ENCODE measurements around the gene SEPTIN12.

Gene SEPTIN12

GRCh38 chr16:4814046-4814445 is 25.9 kb upstream of the SEPTIN12 start:
- no peak overlapping the region for H2AFZ ChIP-seq (ENCODE audit: low read depth, low read length)
- TF ChIP-seq EZH2 (IDR thresholded peaks at IDR 0.05; ENCODE audit: borderline replicate concordance, low read depth, low read length, severe bottlenecking) (no peak), CTCF (IDR thresholded peaks at IDR 0.05; ENCODE audit: borderline replicate concordance, extremely low read depth, low read length, poor library complexity, severe bottlenecking) (no peak)
- H3K9ac ChIP-seq (ENCODE audit: low read depth, low read length): no peak overlapping the region
- no peaks in the 10 kb centered on the region for H3K27me3 ChIP-seq (ENCODE audit: insufficient read depth, low read length, poor library complexity)
- H3K27ac ChIP-seq (ENCODE audit: low read length): no peak overlapping the region
- DNase-seq (no peak), ATAC-seq (ENCODE audit: insufficient read depth, low read depth) (no peak)
- H3K4me3 ChIP-seq (ENCODE audit: low read depth in 1 of 2, low read length in 2 of 2): no peak overlapping the region
- H3K4me2 ChIP-seq (ENCODE audit: insufficient read depth, low read length): no peak overlapping the region
- no peaks in the 10 kb centered on the region for H3K9me3 ChIP-seq (ENCODE audit: insufficient read depth, low read length, severe bottlenecking)
- no peaks in the 10 kb centered on the region for H3K4me1 ChIP-seq (ENCODE audit: insufficient read depth, low read length)
- peaks cover 76% of the 10 kb centered on the region for H3K36me3 ChIP-seq (ENCODE audit: insufficient read depth, low read length)
- no peaks in the 10 kb centered on the region for H3K79me2 ChIP-seq (ENCODE audit: insufficient read depth, low read length)
- peaks cover 2% of the 10 kb centered on the region; the same call in 1 of the 2 replicates for H4K20me1 ChIP-seq (ENCODE audit: insufficient read depth, low read length)

- no peaks in the 10 kb centered on the region for H3K4me1 ChIP-seq (ENCODE audit: insufficient read depth, low read length)
- no peak overlapping the region for H3K27ac ChIP-seq (ENCODE audit: low read length)
- no peak for DNase-seq
- peaks cover 76% of the 10 kb centered on the region for H3K36me3 ChIP-seq (ENCODE audit: insufficient read depth, low read length)
- no peak overlapping the region for H3K9ac ChIP-seq (ENCODE audit: low read depth, low read length)
- no peaks in the 10 kb centered on the region for H3K9me3 ChIP-seq (ENCODE audit: insufficient read depth, low read length, severe bottlenecking)
- H3K4me2 ChIP-seq (ENCODE audit: insufficient read depth, low read length): no peak overlapping the region
- H3K79me2 ChIP-seq (ENCODE audit: insufficient read depth, low read length): no peaks in the 10 kb centered on the region
- H3K4me3 ChIP-seq (ENCODE audit: low read depth in 1 of 2, low read length in 2 of 2): no peak overlapping the region
- TF ChIP-seq CTCF (IDR thresholded peaks at IDR 0.05; ENCODE audit: borderline replicate concordance, extremely low read depth, low read length, poor library complexity, severe bottlenecking) (no peak), EZH2 (IDR thresholded peaks at IDR 0.05; ENCODE audit: borderline replicate concordance, low read depth, low read length, severe bottlenecking) (no peak)
- no peak overlapping the region for H2AFZ ChIP-seq (ENCODE audit: low read depth, low read length)
- H3K27me3 ChIP-seq (ENCODE audit: insufficient read depth, low read length, poor library complexity): no peaks in the 10 kb centered on the region
- ATAC-seq (ENCODE audit: insufficient read depth, low read depth): no peak
- H4K20me1 ChIP-seq (ENCODE audit: insufficient read depth, low read length): peaks cover 2% of the 10 kb centered on the region; the same call in 1 of the 2 replicates
Observed at GRCh38 chr16:4813251-4814003, 25.3 kb upstream of the SEPTIN12 start.

GRCh38 chr16:4811773-4812172 is 23.6 kb upstream of the SEPTIN12 start:
- 0 out of 3 replicates have a peak, but pooled peaks have one; percentile 29 for ATAC-seq (ENCODE audit: insufficient read depth, low read depth)
- H3K4me1 ChIP-seq (ENCODE audit: insufficient read depth, low read length): no peaks in the 10 kb centered on the region
- no peak overlapping the region for H3K27ac ChIP-seq (ENCODE audit: low read length)
- H4K20me1 ChIP-seq (ENCODE audit: insufficient read depth, low read length): no peaks in the 10 kb centered on the region; the same call in 1 of the 2 replicates
- H3K4me3 ChIP-seq (ENCODE audit: low read depth in 1 of 2, low read length in 2 of 2): no peak overlapping the region
- no peak overlapping the region for H3K4me2 ChIP-seq (ENCODE audit: insufficient read depth, low read length)
- H3K9ac ChIP-seq (ENCODE audit: low read depth, low read length): no peak overlapping the region
- H3K79me2 ChIP-seq (ENCODE audit: insufficient read depth, low read length): no peaks in the 10 kb centered on the region
- no peak for TF ChIP-seq EZH2 (IDR thresholded peaks at IDR 0.05; ENCODE audit: borderline replicate concordance, low read depth, low read length, severe bottlenecking)
- TF ChIP-seq CTCF (IDR thresholded peaks at IDR 0.05; ENCODE audit: borderline replicate concordance, extremely low read depth, low read length, poor library complexity, severe bottlenecking): no peak
- no peak overlapping the region for H2AFZ ChIP-seq (ENCODE audit: low read depth, low read length)
- H3K9me3 ChIP-seq (ENCODE audit: insufficient read depth, low read length, severe bottlenecking): no peaks in the 10 kb centered on the region
- H3K27me3 ChIP-seq (ENCODE audit: insufficient read depth, low read length, poor library complexity): no peaks in the 10 kb centered on the region
- H3K36me3 ChIP-seq (ENCODE audit: insufficient read depth, low read length): peaks cover 79% of the 10 kb centered on the region
- no peak for DNase-seq
